Measurements from ENCODE around the gene NSG1. TPM values are rescaled to one million over a fixed set of nuclear protein-coding genes. Genes with fewer than 3 reads are reported as not detected.
"Not testable (repeated sequence)": the region's sequence is repeated elsewhere in the genome, so short reads cannot be mapped to it uniquely, and the experiment has no call there.

The NSG1 gene
- total RNA-seq, result 2.4 TPM

GRCh38 chr4:4386736-4387392 lies at the start of gene NSG1:
TSS of gene NSG1 (plus strand) at chr4:4387102. CDS start at chr4:4387630, 528 bp downstream.
- DNase-seq, result peak; percentile 58

- no peak for DNase-seq
Measured at GRCh38 chr4:4338210-4339001, 48.5 kb upstream of the NSG1 start.

GRCh38 chr4:4339504-4340085 lies 47.3 kb upstream of the NSG1 start:
- DNase-seq, result no peak

- DNase-seq, result no peak
Measured at GRCh38 chr4:4341861-4342650, 44.8 kb upstream of the NSG1 start.

- no peak for DNase-seq
Measured at GRCh38 chr4:4343038-4343437, 43.9 kb upstream of the NSG1 start.

- no peak for DNase-seq
Measured at GRCh38 chr4:4344915-4345527, 41.9 kb upstream of the NSG1 start.

GRCh38 chr4:4347585-4347984 lies 39.3 kb upstream of the NSG1 start:
- DNase-seq, result no peak

- not testable (repeated sequence) for DNase-seq
Measured at GRCh38 chr4:4348585-4348984, 38.3 kb upstream of the NSG1 start.

GRCh38 chr4:4349867-4350266 lies 37.0 kb upstream of the NSG1 start:
- DNase-seq, result no peak

GRCh38 chr4:4350909-4351308 lies 36.0 kb upstream of the NSG1 start:
- no peak for DNase-seq

GRCh38 chr4:4355302-4355701 lies 31.6 kb upstream of the NSG1 start:
- no peak for DNase-seq

- no peak for DNase-seq
Measured at GRCh38 chr4:4356106-4357041, 30.5 kb upstream of the NSG1 start.

- DNase-seq, result no peak
Measured at GRCh38 chr4:4358093-4358854, 28.6 kb upstream of the NSG1 start.

- no peak for DNase-seq
Measured at GRCh38 chr4:4361883-4362282, 25.0 kb upstream of the NSG1 start.

- DNase-seq, result peak; percentile 11
Measured at GRCh38 chr4:4362991-4363697, 23.8 kb upstream of the NSG1 start.

- DNase-seq, result no peak
Measured at GRCh38 chr4:4364061-4364460, 22.8 kb upstream of the NSG1 start.

GRCh38 chr4:4364486-4365208 lies 22.3 kb upstream of the NSG1 start:
- DNase-seq, result no peak

- DNase-seq, result no peak
Measured at GRCh38 chr4:4368809-4369580, 17.9 kb upstream of the NSG1 start.
